Caki2 (cell line): ENCODE data around the gene TCOF1. TPM values are rescaled to one million over a fixed set of nuclear protein-coding genes. Genes with fewer than 3 reads are reported as not detected.

ENCODE experiments used
- DNase-seq: peaks from one replicate; pipeline ENCODE4 v3.0.0-alpha.2; 2015; ENCODE audit warnings: low read depth
- in situ Hi-C: cut with HindIII; loops from 2 replicates; pipeline ENCODE4 v1.10.0; 2016; ENCODE audit warnings: low sequenced_read_pairs, low pct_unique_long_range_greater_than_20kb, mixed read lengths
- total RNA-seq: library from RNA; depleted of rRNA; stranded (reverse); fragments of >200 nt; shearing (Covaris generic); gene quantifications from 2 replicates; pipeline ENCODE4 v1.2.3, GENCODE V29; 2014; ENCODE audit warnings: low replicate concordance; rRNA removed

The TCOF1 gene
- total RNA-seq = 46.0 and 53.1 TPM in 2 replicates

- in situ Hi-C loops = no loop called here
- peak; percentile 95 for DNase-seq
Observed at GRCh38 chr5:150357326-150358260, at the start of gene TCOF1. Gene TCOF1 (plus strand): TSS chr5:150357697. CDS start chr5:150357747, 50 bp downstream.

GRCh38 chr5:150309101-150309885 is 48.2 kb upstream of the TCOF1 start:
- no peak for DNase-seq
- in situ Hi-C loops = no loop called here

GRCh38 chr5:150309886-150310239 is 47.6 kb upstream of the TCOF1 start:
- no peak for DNase-seq
- in situ Hi-C loops = no loop called here

GRCh38 chr5:150310246-150310645 is 47.3 kb upstream of the TCOF1 start:
- no peak for DNase-seq
- in situ Hi-C loops = no loop called here

- DNase-seq = no peak
- in situ Hi-C loops = no loop called here
Observed at GRCh38 chr5:150311015-150311692, 46.3 kb upstream of the TCOF1 start.

- in situ Hi-C loops = no loop called here
- no peak for DNase-seq
Observed at GRCh38 chr5:150312518-150312917, 45.0 kb upstream of the TCOF1 start.

GRCh38 chr5:150313501-150313900 is 44.0 kb upstream of the TCOF1 start:
- DNase-seq = no peak
- in situ Hi-C loops = no loop called here

- no peak for DNase-seq
- in situ Hi-C loops = no loop called here
Observed at GRCh38 chr5:150313921-150314716, 43.4 kb upstream of the TCOF1 start.

- in situ Hi-C loops = no loop called here
- DNase-seq = no peak
Observed at GRCh38 chr5:150315245-150315644, 42.3 kb upstream of the TCOF1 start.

- in situ Hi-C loops = no loop called here
- DNase-seq = no peak
Observed at GRCh38 chr5:150316320-150316719, 41.2 kb upstream of the TCOF1 start.

- in situ Hi-C loops = no loop called here
Observed at GRCh38 chr5:150317048-150318003, 40.2 kb upstream of the TCOF1 start.

GRCh38 chr5:150318613-150319483 is 38.6 kb upstream of the TCOF1 start:
- no peak for DNase-seq
- in situ Hi-C loops = no loop called here

More at GRCh38 chr5:150317048-150318003, 40.2 kb upstream of the TCOF1 start:
- DNase-seq = peak; percentile 96

GRCh38 chr5:150319484-150319790 is 38.1 kb upstream of the TCOF1 start:
- in situ Hi-C loops = no loop called here
- no peak for DNase-seq

GRCh38 chr5:150320044-150320613 is 37.4 kb upstream of the TCOF1 start:
- DNase-seq = peak; percentile 91
- in situ Hi-C loops = no loop called here

- in situ Hi-C loops = no loop called here
Observed at GRCh38 chr5:150321211-150321610, 36.3 kb upstream of the TCOF1 start.

GRCh38 chr5:150321784-150322183 is 35.7 kb upstream of the TCOF1 start:
- in situ Hi-C loops = no loop called here
- DNase-seq = no peak

More at GRCh38 chr5:150321211-150321610, 36.3 kb upstream of the TCOF1 start:
- DNase-seq = no peak
